GM12864 (cell line): ENCODE results near the gene SCUBE1.

ENCODE experiments used
- DNase-seq: peaks from one replicate; pipeline ENCODE4 v3.0.0-alpha.2; 2011; ENCODE audit warnings: low read depth
- H3K4me3 ChIP-seq: 2 replicates; pipeline ENCODE4 v1.5.1; 2011; ENCODE audit warnings: mild to moderate bottlenecking, low read depth, low read length, control low read depth
- CTCF ChIP-seq: IDR thresholded peaks from 2 replicates; pipeline ENCODE4 v1.5.1; 2011; ENCODE audit warnings: low read depth, mild to moderate bottlenecking, moderate library complexity, low read length, control low read depth, inconsistent platforms; ENCODE audit errors: missing control alignments

SCUBE1 gene

GRCh38 chr22:43169310-43170130, 173.7 kb downstream of the SCUBE1 start:
- DNase-seq = no peak
- no peak overlapping the region for H3K4me3 ChIP-seq
- TF ChIP-seq CTCF = no peak

- no peak for TF ChIP-seq CTCF
- DNase-seq = no peak
- H3K4me3 ChIP-seq = no peak overlapping the region
These were observed 174.5 kb downstream of the SCUBE1 start for GRCh38 chr22:43168471-43169309.

- no peak for DNase-seq
- no peak for TF ChIP-seq CTCF
These were observed 176.1 kb downstream of the SCUBE1 start for GRCh38 chr22:43167001-43167589.

GRCh38 chr22:43166132-43166930, 176.8 kb downstream of the SCUBE1 start:
- TF ChIP-seq CTCF = no peak
- no peak for DNase-seq
- no peak overlapping the region for H3K4me3 ChIP-seq

More at GRCh38 chr22:43167001-43167589, 176.1 kb downstream of the SCUBE1 start:
- H3K4me3 ChIP-seq = no peak overlapping the region

GRCh38 chr22:43164636-43165035, 178.5 kb downstream of the SCUBE1 start:
- no peak overlapping the region for H3K4me3 ChIP-seq
- TF ChIP-seq CTCF = no peak
- no peak for DNase-seq

GRCh38 chr22:43163241-43163795, 179.9 kb downstream of the SCUBE1 start:
- no peak for TF ChIP-seq CTCF
- no peak overlapping the region for H3K4me3 ChIP-seq
- DNase-seq = no peak
